ENCODE data around the gene NOC2L.
"Not testable (repeated sequence)": the region's sequence is repeated elsewhere in the genome, so short reads cannot be mapped to it uniquely, and the experiment has no call there.

NOC2L gene

DNA sequence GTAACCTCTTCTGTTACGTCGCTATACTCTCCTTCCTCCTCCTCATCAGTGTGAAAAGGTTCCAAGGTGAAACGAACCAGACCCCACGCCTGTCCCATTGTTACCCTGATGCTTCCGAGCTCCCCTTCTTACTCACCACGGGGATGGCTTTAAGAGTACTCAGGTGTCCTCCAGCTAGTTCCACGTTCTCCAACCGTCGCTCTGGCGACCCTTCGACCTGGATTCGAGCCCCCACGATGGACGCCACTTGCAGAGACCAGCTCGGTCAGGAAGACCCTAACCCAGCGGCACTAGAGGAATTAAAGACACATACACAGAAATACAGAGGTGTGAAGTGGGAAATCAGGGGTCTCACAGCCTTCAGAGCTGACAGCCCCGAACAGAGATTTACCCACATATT, 61.1 kb downstream of the NOC2L start:
- not testable (repeated sequence) for DNase-seq

DNA sequence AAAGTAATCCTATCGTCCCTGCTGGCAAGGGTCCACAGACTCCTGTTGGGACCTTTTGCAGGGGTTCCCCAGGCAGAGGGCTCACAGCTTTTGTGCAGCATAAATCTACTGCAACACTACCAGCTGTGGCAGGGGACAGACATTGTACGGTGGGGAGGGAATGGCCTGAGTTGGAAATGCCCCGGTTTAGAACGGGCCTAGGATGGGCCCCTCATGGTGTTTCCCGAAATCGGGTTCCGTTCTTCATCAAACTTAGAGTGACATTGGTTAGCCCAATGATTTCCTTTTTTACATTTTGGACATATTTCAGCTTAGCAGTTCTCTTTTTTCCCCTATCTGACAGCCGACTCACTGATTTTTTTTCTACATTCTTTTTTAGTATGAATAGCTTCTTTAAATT, 61.8 kb downstream of the NOC2L start:
- no peak for DNase-seq
